ENCODE results near the gene ALG12. TPM values are rescaled to one million over a fixed set of nuclear protein-coding genes. Genes with fewer than 3 reads are reported as not detected.

ALG12 gene
- total RNA-seq, 3 donors from 2014 or later (not counting 1 experiment from before 2014, with no cell fraction given) = 17.2 to 22.7 (median 19.2) TPM

DNA sequence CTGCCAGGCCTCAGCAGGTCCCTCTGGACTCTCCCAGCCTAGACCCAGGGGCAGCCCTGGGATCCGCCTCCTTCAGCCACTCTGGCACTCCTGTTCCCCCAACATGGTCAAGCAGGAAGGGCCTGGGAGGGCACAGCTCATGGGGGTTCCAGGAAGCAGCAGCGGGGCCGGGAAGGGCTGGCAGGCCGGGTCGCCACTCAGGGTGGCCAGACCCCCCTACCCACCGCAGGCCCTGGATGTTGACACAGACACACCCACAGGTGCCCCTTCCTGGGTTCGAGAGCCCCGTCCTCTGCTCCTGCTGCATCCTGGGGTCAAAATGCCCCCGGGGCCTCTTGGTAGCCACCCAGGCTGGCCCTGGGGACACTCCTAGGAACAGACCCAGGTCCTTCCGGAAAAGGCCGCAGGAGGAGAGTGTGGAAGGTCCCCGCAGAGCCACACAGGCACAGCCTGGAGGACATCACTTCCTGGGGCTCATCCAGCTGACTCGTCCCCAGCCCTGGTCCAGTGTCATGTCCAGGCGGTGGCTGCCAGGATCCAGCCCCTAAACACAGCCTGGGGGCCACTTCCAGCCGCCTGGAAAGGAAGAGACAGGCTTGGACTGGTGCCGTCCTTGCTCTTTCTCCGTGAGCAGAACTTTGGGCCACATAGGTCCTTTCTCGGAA lies 35.6 kb upstream of the ALG12 start:
- 89% methylated on average over 18 of the region's 18 CpGs for WGBS (ENCODE audit: insufficient coverage)
- Histone ChIP-seq H3K36me3 (ENCODE audit: control insufficient read depth, insufficient read depth, low read length) (no peaks in the 10 kb centered on the region), H3K9me3 (ENCODE audit: control insufficient read depth, insufficient read depth, low read length) (no peaks in the 10 kb centered on the region), H3K27me3 (ENCODE audit: control insufficient read depth, insufficient read depth, low read length) (no peaks in the 10 kb centered on the region), H3K4me1 (ENCODE audit: control insufficient read depth, insufficient read depth, low read length) (peaks cover 6% of the 10 kb centered on the region), H3K27ac (ENCODE audit: low read length) (no peak overlapping the region), H3K4me3 (ENCODE audit: low read length) (no peak overlapping the region)
- Mint-ChIP-seq H3K9me3 (no peaks in the 10 kb centered on the region), H3K36me3 (no peaks in the 10 kb centered on the region), H3K27ac (no peak overlapping the region), H3K4me1 (peaks cover 0 to under 1% of the 10 kb centered on the region in 2 donors), H3K4me3 (no peak overlapping the region), H3K27me3 (ENCODE audit: low read depth in 2 of 2) (no peaks in the 10 kb centered on the region)
- ATAC-seq (no peak), DNase-seq (no peak)
- TF ChIP-seq, protein P1, sequence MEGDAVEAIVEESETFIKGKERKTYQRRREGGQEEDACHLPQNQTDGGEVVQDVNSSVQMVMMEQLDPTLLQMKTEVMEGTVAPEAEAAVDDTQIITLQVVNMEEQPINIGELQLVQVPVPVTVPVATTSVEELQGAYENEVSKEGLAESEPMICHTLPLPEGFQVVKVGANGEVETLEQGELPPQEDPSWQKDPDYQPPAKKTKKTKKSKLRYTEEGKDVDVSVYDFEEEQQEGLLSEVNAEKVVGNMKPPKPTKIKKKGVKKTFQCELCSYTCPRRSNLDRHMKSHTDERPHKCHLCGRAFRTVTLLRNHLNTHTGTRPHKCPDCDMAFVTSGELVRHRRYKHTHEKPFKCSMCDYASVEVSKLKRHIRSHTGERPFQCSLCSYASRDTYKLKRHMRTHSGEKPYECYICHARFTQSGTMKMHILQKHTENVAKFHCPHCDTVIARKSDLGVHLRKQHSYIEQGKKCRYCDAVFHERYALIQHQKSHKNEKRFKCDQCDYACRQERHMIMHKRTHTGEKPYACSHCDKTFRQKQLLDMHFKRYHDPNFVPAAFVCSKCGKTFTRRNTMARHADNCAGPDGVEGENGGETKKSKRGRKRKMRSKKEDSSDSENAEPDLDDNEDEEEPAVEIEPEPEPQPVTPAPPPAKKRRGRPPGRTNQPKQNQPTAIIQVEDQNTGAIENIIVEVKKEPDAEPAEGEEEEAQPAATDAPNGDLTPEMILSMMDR (IDR thresholded peaks at IDR 0.05) = no peak
- intact Hi-C loops (cut with micrococcal nuclease) = no loop called here

DNA sequence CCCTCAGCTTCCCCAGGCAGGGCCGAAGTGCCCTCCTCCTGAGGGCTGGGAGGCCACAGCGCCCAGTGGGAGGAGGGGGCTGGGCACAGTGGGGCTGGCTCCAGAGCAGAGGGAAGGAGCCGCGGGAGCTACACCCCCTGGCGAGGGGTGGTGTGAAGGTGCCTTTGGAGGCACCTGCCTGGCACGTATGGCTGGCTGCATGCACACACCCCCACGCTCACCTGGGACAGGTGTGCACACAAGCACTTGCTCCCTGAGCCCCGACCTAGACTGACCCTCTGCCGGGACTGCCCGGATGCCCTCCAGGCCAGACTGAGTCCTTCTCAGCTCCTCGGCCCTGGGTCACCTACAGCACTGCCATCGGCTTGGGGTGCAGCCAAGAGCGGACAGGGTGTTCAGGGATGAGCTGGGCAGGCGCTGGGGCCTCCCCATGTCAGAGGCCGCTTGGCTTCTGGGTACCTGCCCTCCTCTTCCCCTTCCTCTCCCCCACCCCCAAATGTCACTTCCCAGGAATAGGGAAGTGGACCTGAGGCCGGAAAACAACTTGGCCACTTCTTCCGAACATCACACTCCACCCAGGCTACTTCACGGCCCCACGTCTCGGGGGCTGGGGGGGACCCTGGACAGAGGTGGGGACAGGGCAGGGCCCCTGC lies 34.9 kb upstream of the ALG12 start:
- no peaks in the 10 kb centered on the region for H3K4me1 Mint-ChIP-seq
- H3K27me3 Mint-ChIP-seq (ENCODE audit: low read depth in 2 of 2) = no peaks in the 10 kb centered on the region
- Histone ChIP-seq H3K4me1 (ENCODE audit: control insufficient read depth, insufficient read depth, low read length) (peaks cover 6% of the 10 kb centered on the region), H3K4me3 (ENCODE audit: low read length) (no peak overlapping the region), H3K36me3 (ENCODE audit: control insufficient read depth, insufficient read depth, low read length) (no peaks in the 10 kb centered on the region), H3K27me3 (ENCODE audit: control insufficient read depth, insufficient read depth, low read length) (no peaks in the 10 kb centered on the region), H3K9me3 (ENCODE audit: control insufficient read depth, insufficient read depth, low read length) (no peaks in the 10 kb centered on the region), H3K27ac (ENCODE audit: low read length) (no peak overlapping the region)
- 83% methylated on average over 20 of the region's 20 CpGs for WGBS (ENCODE audit: insufficient coverage)
- ATAC-seq (no peak), DNase-seq (no peak)
- TF ChIP-seq, protein P1 (IDR thresholded peaks at IDR 0.05) = no peak
- intact Hi-C loops (cut with micrococcal nuclease) = no loop called here
- H3K27ac Mint-ChIP-seq = no peak overlapping the region
- no peak overlapping the region for H3K4me3 Mint-ChIP-seq
- H3K9me3 Mint-ChIP-seq = no peaks in the 10 kb centered on the region
- H3K36me3 Mint-ChIP-seq = no peaks in the 10 kb centered on the region

DNA sequence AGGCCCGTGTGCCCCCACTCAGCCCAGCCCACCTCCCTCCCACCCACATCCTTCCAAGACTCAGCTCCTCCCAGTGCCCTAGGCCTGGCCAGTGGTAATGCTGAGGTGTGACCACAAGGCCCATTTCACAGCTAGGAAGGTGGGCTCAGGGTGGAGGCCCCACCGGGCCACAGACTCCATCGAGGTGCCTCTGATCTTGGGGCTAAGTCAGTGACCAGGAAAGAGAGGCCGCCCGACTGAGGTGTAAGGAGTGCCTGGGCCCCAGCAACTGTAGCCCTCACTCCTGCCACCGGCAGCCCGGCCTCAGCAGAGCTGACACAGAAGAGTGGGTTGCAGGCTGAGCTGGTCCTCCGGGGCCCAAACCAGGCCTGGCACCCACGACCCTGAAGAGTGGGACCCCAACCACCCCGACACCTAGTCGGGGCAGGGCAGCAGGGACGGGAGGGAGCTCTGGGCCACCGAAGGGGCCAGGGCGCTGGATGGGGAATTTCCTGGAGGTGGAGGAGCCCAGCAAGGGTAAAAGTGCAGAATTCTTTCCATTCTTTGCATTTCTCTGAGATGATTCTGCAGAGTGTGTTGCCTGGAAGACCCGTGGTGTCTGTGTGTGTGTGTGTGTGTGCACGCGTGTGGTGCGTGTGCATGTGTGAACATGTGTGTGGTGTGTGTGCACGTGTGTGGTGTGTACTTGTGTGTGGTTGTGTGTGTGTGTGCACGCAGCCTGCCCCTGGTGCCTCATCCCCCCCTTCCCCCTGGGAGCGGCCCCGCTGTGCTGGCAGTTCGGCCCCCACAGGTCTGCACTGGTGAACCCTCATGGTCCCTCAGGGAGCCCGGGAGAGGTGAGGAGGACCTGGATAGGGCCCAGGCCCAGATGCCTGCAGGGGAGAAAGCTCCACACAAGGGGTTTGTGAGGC lies 34.0 kb upstream of the ALG12 start:
- H3K9me3 ChIP-seq (ENCODE audit: control insufficient read depth, insufficient read depth, low read length) = no peaks in the 10 kb centered on the region
- ATAC-seq (no peak), DNase-seq (no peak)
- WGBS (ENCODE audit: insufficient coverage) = 82% methylated on average over 23 of the region's 24 CpGs
- no peak overlapping the region for H3K4me3 ChIP-seq (ENCODE audit: low read length)
- H3K4me3 Mint-ChIP-seq = no peak overlapping the region
- H3K36me3 Mint-ChIP-seq = no peaks in the 10 kb centered on the region
- intact Hi-C loops (cut with micrococcal nuclease) = no loop called here
- peaks cover 6% of the 10 kb centered on the region for H3K4me1 ChIP-seq (ENCODE audit: control insufficient read depth, insufficient read depth, low read length)
- no peak overlapping the region for H3K27ac Mint-ChIP-seq
- H3K4me1 Mint-ChIP-seq = no peaks in the 10 kb centered on the region
- no peaks in the 10 kb centered on the region for H3K27me3 Mint-ChIP-seq (ENCODE audit: low read depth in 2 of 2)
- no peaks in the 10 kb centered on the region for H3K9me3 Mint-ChIP-seq
- TF ChIP-seq, protein P1 (IDR thresholded peaks at IDR 0.05) = no peak
- H3K27me3 ChIP-seq (ENCODE audit: control insufficient read depth, insufficient read depth, low read length) = no peaks in the 10 kb centered on the region
- H3K27ac ChIP-seq (ENCODE audit: low read length) = no peak overlapping the region
- no peaks in the 10 kb centered on the region for H3K36me3 ChIP-seq (ENCODE audit: control insufficient read depth, insufficient read depth, low read length)
